GM13976 (cell line): ENCODE data around the gene RHOU.

Experiments
- DNase-seq: peaks from one replicate; pipeline ENCODE4 v3.0.0; 2012; ENCODE audit warnings: low spot score
- CTCF ChIP-seq: IDR thresholded peaks from 2 replicates; pipeline ENCODE4 v1.5.1; 2012; ENCODE audit warnings: borderline replicate concordance, mild to moderate bottlenecking; ENCODE audit not compliant: insufficient read depth; ENCODE audit errors: extremely low read depth, missing control alignments, control extremely low read depth
- in situ Hi-C: fragments of 300-500 bp; cut with MboI; formaldehyde crosslinking; loops from one replicate; pipeline ENCODE4 v1.12.0; 2022; ENCODE audit warnings: low sequenced_read_pairs, mixed read lengths, inconsistent platforms; ENCODE audit not compliant: unreplicated experiment

The RHOU gene

GRCh38 chr1:228785366-228786330 is 50.4 kb downstream of the RHOU start:
- TF ChIP-seq CTCF = no peak
- in situ Hi-C loops = no loop called here
- DNase-seq = no peak

GRCh38 chr1:228786361-228787129 is 51.3 kb downstream of the RHOU start:
- in situ Hi-C loops = no loop called here
- TF ChIP-seq CTCF = no peak
- no peak for DNase-seq

GRCh38 chr1:228791791-228792190 is 56.5 kb downstream of the RHOU start:
- in situ Hi-C loops = no loop called here
- no peak for DNase-seq
- TF ChIP-seq CTCF = no peak

- DNase-seq = no peak
- TF ChIP-seq CTCF = no peak
- in situ Hi-C loops = no loop called here
Measured at GRCh38 chr1:228792601-228793000, 57.3 kb downstream of the RHOU start.

GRCh38 chr1:228793032-228793431 is 57.8 kb downstream of the RHOU start:
- DNase-seq = no peak
- in situ Hi-C loops = no loop called here
- TF ChIP-seq CTCF = no peak

GRCh38 chr1:228794173-228794572 is 58.9 kb downstream of the RHOU start:
- in situ Hi-C loops = no loop called here

More at GRCh38 chr1:228794173-228794572, 58.9 kb downstream of the RHOU start:
- no peak for DNase-seq
- no peak for TF ChIP-seq CTCF
